Naive B cell (primary cell): ENCODE results near the gene STPG3. TPM values are rescaled to one million over a fixed set of nuclear protein-coding genes. Genes with fewer than 3 reads are reported as not detected.

ENCODE experiments used
- ATAC-seq, 2 donors: fragments of 150-1000 bp; cut with Tn5 transposase; 2 replicates each; pipeline ENCODE4 v1.10.0; 2021; ENCODE audit warnings: low read depth in 2 of 2, mild to moderate bottlenecking in 2 of 2, moderate library complexity in 2 of 2
- DNase-seq: peaks from one replicate; pipeline ENCODE4 v3.0.0; 2022
- H3K27ac Mint-ChIP-seq, 6 donors: one replicate each; pipeline ENCODE4 v1.8.0; 2020 to 2022; ENCODE audit warnings: mild to moderate bottlenecking in 6 of 6, mixed read lengths in 6 of 6, moderate library complexity in 5 of 6, inconsistent platforms in 2 of 6
- H3K27me3 Mint-ChIP-seq, 3 donors: one replicate each; pipeline ENCODE4 v1.8.0; 2021 to 2022; ENCODE audit warnings: mixed read lengths in 3 of 3, mild to moderate bottlenecking in 1 of 3
- H3K36me3 Mint-ChIP-seq, 2 donors: one replicate each; pipeline ENCODE4 v1.8.0; 2020 to 2022; ENCODE audit warnings: mixed read lengths in 2 of 2, inconsistent platforms in 1 of 2, mild to moderate bottlenecking in 1 of 2
- H3K4me1 Mint-ChIP-seq, 3 donors: one replicate each; pipeline ENCODE4 v1.8.0; 2020 to 2022; ENCODE audit warnings: mixed read lengths in 3 of 3, inconsistent platforms in 1 of 3, mild to moderate bottlenecking in 1 of 3, moderate library complexity in 1 of 3
- H3K4me3 Mint-ChIP-seq, 8 donors: one replicate each; pipeline ENCODE4 v1.8.0; 2020 to 2022; ENCODE audit warnings: mild to moderate bottlenecking in 8 of 8, mixed read lengths in 8 of 8, moderate library complexity in 8 of 8, inconsistent platforms in 2 of 8
- H3K9me3 Mint-ChIP-seq, 7 donors: one replicate each; pipeline ENCODE4 v1.8.0; 2020 to 2022; ENCODE audit warnings: mixed read lengths in 7 of 7, mild to moderate bottlenecking in 5 of 7, inconsistent platforms in 2 of 7, moderate library complexity in 1 of 7
- polyA plus RNA-seq, 6 donors: library from polyadenylated mRNA; unstranded; fragments of 300-500 nt; fragmentation: Illumina TruSeq; gene quantifications; one replicate each; pipeline ENCODE4 v1.2.3, GENCODE V29; 2021; ENCODE audit warnings: low read depth in 6 of 6

Gene STPG3
- polyA plus RNA-seq, 6 donors from 2014 or later, result not detected

DNA sequence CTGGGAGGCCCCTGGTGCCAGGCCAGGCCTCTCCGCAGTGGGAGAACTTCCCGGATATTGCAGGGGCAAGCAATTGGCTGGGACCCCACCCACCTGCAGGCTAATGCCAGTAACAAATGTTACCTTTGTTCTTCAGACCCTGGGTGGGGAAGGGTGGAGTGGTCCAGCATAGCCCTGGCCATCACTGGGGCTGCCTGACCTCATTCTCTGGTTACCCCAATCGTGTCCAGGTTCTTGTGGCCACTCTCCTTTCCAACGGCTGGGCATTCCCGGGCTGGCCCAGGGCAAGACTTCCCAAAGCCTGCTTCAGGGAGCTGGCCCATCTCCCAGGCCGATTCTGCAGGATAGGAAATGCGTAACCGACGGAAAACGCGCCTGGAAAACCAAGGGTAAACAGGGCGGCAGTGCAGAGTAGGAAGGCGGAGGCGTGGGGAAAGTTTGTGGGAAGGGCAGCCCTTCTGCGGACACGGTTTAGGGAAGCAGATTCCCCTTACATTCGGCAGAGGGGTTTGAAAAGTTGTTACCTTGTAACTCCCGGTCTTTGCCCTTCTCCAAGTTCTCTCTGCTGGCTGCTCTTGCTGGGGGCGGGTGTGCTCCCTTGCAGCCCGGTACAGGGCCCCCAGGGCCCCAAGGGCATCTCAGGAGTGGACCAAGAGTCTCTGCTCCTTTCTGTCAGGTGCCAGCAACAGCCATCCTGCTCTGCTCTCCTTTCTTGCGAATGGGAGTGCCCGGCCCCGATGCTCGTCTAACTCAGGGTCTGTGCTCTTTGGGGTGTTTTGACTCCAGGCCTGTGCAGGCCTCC is 47.5 kb downstream of the STPG3 start:
- no peak for ATAC-seq
- H3K27ac Mint-ChIP-seq, result no peak overlapping the region
- peak overlapping the region in 2 of 8 donors; percentile 15 to 35 for H3K4me3 Mint-ChIP-seq
- peaks cover 13 to 21% (median 16%) of the 10 kb centered on the region in 3 donors for H3K4me1 Mint-ChIP-seq
- H3K9me3 Mint-ChIP-seq, result peaks cover 0 to 2% (median 0%) of the 10 kb centered on the region in 7 donors
- no peak for DNase-seq
- H3K36me3 Mint-ChIP-seq, result no peaks in the 10 kb centered on the region
- peaks cover 19 to 40% (median 23%) of the 10 kb centered on the region in 3 donors for H3K27me3 Mint-ChIP-seq

DNA sequence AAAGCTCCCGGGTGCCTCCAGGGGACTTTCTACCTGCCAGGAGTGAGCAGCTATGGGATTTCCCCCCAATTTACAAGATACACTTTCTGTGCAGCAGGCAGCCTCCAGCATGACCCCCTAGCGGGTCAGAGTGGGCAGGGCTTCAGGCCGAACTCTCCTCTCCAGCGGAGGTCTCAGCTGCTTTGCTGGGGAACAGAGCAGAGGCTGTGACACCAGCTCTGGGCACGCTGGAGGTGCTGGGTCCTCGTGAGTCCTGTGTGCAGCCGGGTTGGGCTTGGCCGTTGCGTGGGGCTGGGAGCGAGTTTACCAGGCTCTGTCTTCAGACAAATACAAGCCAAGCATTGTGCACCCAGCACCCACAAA is 48.1 kb downstream of the STPG3 start:
- DNase-seq (no peak), ATAC-seq (no peak)
- H3K9me3 Mint-ChIP-seq, result peaks cover 0 to 2% (median 0%) of the 10 kb centered on the region in 7 donors
- H3K4me1 Mint-ChIP-seq, result peaks cover 13 to 21% (median 16%) of the 10 kb centered on the region in 3 donors
- no peaks in the 10 kb centered on the region for H3K36me3 Mint-ChIP-seq
- H3K4me3 Mint-ChIP-seq, result peak overlapping the region in 2 of 8 donors; percentile 15 to 60
- H3K27me3 Mint-ChIP-seq, result peaks cover 17 to 41% (median 20%) of the 10 kb centered on the region in 3 donors
- H3K27ac Mint-ChIP-seq, result no peak overlapping the region

DNA sequence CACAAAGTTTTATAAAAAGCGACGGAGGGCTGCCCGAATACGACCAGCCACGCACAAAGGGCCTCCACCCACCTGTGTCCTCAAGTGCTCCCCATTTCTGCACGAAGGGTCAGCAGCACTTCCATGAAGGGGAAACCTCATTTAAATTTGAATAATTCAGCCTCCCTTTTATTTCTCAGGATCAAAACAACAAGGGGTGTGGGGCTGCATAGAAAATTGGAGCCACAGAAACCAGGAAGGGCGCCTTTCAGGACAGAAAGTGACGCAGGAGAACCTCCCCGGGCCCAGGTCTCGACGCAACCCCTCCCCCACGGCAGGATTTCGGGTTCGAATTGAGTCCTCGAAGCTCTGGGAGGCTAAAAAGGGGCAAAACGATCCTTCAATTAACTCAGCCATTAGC is 48.9 kb downstream of the STPG3 start:
- Mint-ChIP-seq H3K9me3 (no peaks in the 10 kb centered on the region), H3K27me3 (peaks cover 13 to 37% (median 20%) of the 10 kb centered on the region in 3 donors), H3K4me3 (peak overlapping the region; percentile 15 to 66 (median 62)), H3K4me1 (peaks cover 13 to 16% (median 16%) of the 10 kb centered on the region in 3 donors), H3K36me3 (no peaks in the 10 kb centered on the region), H3K27ac (peak overlapping the region in 1 of 6 donors; percentile 82)
- ATAC-seq, result no peak
- DNase-seq, result no peak

DNA sequence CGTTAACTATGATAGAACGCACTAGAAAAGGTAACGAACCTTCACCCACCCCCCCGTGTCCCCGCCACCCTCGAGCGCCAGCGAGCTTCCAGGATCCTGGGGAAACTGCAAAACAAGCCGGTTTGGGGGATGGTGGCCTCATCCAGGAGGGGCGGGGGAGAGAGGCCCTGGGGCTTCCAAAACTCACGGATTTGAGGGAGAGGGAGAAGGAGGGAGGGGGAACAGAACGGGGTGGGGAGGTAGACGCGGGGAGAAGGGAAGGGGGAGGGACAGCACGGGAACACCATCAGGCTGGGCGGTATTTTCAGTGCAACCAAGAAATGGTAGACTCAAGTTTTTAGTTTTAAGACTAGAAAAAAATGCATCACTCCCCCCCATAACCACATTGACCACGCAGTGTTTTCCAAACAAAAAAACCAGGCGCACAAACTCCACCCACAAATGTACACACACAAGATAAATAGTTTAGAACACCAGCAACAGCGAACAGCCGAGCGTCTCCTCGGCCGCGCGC is 49.5 kb downstream of the STPG3 start:
- H3K27ac Mint-ChIP-seq, result peak overlapping the region in 4 of 6 donors; percentile 12 to 63 (median 39)
- peak overlapping the region; percentile 67 to 91 (median 76) for H3K4me3 Mint-ChIP-seq
- H3K9me3 Mint-ChIP-seq, result no peaks in the 10 kb centered on the region
- DNase-seq (no peak), ATAC-seq (no peak)
- H3K4me1 Mint-ChIP-seq, result peaks cover 16 to 21% (median 20%) of the 10 kb centered on the region in 3 donors
- no peaks in the 10 kb centered on the region for H3K36me3 Mint-ChIP-seq
- H3K27me3 Mint-ChIP-seq, result peaks cover 13 to 43% (median 20%) of the 10 kb centered on the region in 3 donors

DNA sequence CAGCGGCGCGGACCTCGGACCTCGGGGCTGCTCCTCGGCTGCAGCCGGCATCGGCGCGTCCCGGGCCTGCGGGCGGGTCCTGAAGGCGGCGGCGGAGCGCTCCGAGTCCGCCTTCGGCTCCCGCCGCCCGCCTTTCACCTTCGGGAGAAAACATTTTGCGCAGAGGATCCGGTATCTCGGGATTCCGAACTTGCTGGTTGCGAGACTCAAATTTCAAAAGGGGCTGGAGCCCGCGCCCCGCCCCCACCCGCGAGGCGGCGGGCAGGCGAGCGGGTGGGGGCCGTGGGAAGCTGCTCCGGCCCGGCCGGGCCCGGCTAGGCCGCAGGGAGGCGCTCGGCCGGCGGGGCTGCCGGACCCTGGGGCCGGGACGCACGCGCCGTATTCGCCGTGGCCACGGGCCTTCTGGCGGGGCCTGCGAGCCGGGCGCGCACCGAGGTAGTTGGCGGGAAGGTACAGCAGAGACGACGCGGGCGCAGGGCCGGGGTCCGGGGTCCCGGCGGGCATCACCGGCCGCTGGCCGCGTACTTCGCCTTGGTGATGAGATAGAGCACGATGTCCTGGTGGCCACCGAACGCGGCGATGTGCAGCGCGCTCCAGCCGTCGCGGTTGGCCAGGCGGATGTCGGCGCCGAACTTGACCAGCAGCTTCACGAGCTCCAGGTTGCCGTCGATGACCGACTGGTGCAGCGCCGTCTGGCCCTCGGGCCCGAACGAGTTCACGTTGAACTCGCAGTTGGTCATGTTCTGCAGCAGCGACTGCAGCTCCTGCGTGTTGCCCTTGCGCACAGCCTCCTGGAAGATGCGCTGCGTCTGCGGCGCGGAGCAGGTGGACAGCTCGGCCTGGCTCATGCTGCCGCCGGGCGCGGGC is 50.2 kb downstream of the STPG3 start:
- no peak for DNase-seq

DNA sequence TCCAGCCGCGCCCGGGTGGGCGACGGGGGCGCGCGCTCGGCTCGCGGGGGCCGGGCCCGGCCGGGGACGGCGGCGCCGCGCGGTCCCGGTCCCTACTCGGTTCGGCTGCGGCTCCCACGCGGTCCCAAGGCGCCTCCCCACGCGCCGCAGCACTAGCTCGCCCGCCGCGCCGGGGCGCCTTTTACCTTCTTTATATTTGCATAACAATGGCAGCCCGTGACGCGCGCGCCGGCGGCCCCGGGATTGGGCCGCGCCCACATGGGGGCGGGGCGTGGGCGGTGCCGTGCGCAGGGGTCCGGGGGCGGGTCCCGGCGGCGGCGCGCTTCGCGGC is 51.0 kb downstream of the STPG3 start, which contains the start of gene NRARP:
NRARP (minus strand) TSS at position 154 of the 331 bp plus-strand sequence. CDS start 343 bp downstream, outside the sequence.
- DNase-seq (peak; percentile 95), ATAC-seq (peak; percentile 86 to 87)
- Mint-ChIP-seq H3K27ac (peak within 1 kb of the TSS in 1 of 6 donors; percentile 69), H3K9me3 (no peaks in the 10 kb centered on the region), H3K27me3 (peaks cover 11 to 43% (median 13%) of the 10 kb centered on the region in 3 donors), H3K4me3 (peak within 1 kb of the TSS; percentile 52 to 86 (median 66)), H3K4me1 (peaks cover 10 to 28% (median 15%) of the 10 kb centered on the region in 3 donors), H3K36me3 (no peaks in the 10 kb centered on the region)

More for the DNA sequence above, 50.2 kb downstream of the STPG3 start:
- Mint-ChIP-seq H3K4me3 (peak overlapping the region; percentile 63 to 91 (median 76)), H3K27ac (peak overlapping the region in 1 of 6 donors; percentile 69), H3K4me1 (peaks cover 16 to 28% (median 20%) of the 10 kb centered on the region in 3 donors), H3K36me3 (no peaks in the 10 kb centered on the region), H3K27me3 (peaks cover 13 to 43% (median 18%) of the 10 kb centered on the region in 3 donors), H3K9me3 (no peaks in the 10 kb centered on the region)
- ATAC-seq, result peak; percentile 5 to 6

DNA sequence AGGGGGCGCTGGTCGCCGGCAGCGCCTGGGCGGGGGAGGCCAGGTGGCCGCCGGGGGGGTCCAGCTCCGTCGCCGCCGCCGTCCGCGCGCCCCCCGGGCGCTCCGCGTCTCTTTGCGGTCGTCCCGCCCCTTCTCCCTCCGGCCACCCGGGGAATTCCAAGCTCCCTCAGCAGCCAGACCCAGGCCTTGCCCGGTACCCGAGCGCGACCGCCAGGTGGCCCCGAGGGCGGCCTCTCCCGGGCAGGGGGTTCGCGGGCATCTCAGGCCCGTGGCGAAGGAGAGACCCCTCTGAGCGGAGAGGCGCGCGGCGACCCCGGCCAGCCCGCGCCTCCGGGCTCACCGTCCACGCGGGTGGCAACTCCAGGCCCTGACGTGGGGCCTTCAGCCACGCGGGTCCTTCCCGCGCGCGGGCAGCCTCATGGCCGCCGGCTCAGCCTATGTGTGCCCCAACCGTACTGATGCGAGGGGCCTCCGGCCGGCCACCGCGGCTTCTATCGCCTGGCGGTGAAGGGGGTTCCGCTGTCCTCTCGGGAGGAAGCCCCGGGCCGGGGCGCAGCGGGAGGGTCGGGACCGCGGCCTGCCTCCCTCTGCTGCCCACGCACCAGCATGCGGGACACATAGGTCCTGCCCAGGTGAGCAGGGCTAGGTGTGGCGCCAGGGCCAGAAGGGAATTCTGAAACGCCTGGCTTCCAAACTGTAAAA is 51.5 kb downstream of the STPG3 start:
- peaks cover 7 to 42% (median 9%) of the 10 kb centered on the region in 3 donors for H3K27me3 Mint-ChIP-seq
- ATAC-seq, result peak; percentile 64 to 66
- peak overlapping the region in 1 of 6 donors; percentile 69 for H3K27ac Mint-ChIP-seq

More for the DNA sequence above, 51.5 kb downstream of the STPG3 start:
- Mint-ChIP-seq H3K9me3 (no peaks in the 10 kb centered on the region), H3K36me3 (no peaks in the 10 kb centered on the region), H3K4me1 (peaks cover 11 to 29% (median 13%) of the 10 kb centered on the region in 3 donors), H3K4me3 (peak overlapping the region in 6 of 8 donors; percentile 15 to 69 (median 52))
- DNase-seq, result no peak

Other genes starting within 250 kb of the STPG3 start
- 1 to 10 TPM in 3 of 6 donors, under 1 TPM in 2, not detected in 1; 0.63 to 3.9 (median 1.3) TPM for gene ABCA2, start 223.0 kb upstream of the STPG3 start, polyA plus RNA-seq
- gene FUT7, start 219.2 kb upstream of the STPG3 start, polyA plus RNA-seq, result 1 to 10 TPM in 5 of 6 donors, under 1 TPM in 1; 0.93 to 7.4 (median 2.9) TPM
- under 1 TPM in 1 of 6 donors, not detected in 5; 0.68 TPM for gene NPDC1, start 205.1 kb upstream of the STPG3 start, polyA plus RNA-seq
- gene ENTPD2, start 197.2 kb upstream of the STPG3 start, polyA plus RNA-seq, result not detected
- under 1 TPM in 1 of 6 donors, not detected in 5; 0.05 TPM for gene SAPCD2, start 180.7 kb upstream of the STPG3 start, polyA plus RNA-seq
- 1 to 10 TPM; 1.7 to 6.1 (median 3.5) TPM for gene UAP1L1, start 173.8 kb upstream of the STPG3 start, polyA plus RNA-seq
- 10 to 100 TPM; 19.6 to 30.4 (median 24.3) TPM for gene MAN1B1, start 164.3 kb upstream of the STPG3 start, polyA plus RNA-seq
- 100 to 1,000 TPM in 4 of 6 donors, 10 to 100 TPM in 2; 71.5 to 142 (median 102) TPM for gene DPP7, start 136.6 kb upstream of the STPG3 start, polyA plus RNA-seq
- not detected for gene GRIN1, start 112.1 kb upstream of the STPG3 start, polyA plus RNA-seq
- gene LRRC26, start 81.2 kb upstream of the STPG3 start, polyA plus RNA-seq, result not detected
- not detected for gene TMEM210, start 79.2 kb upstream of the STPG3 start, polyA plus RNA-seq
- 1 to 10 TPM; 6.1 to 9.3 (median 7.5) TPM for gene ANAPC2, start 62.7 kb upstream of the STPG3 start, polyA plus RNA-seq
- 100 to 1,000 TPM; 112 to 145 (median 132) TPM for gene SSNA1, start 62.6 kb upstream of the STPG3 start, polyA plus RNA-seq
- 1 to 10 TPM in 1 of 6 donors, under 1 TPM in 5; 0.21 to 1.1 (median 0.48) TPM for gene TPRN, start 50.5 kb upstream of the STPG3 start, polyA plus RNA-seq
- 100 to 1,000 TPM; 119 to 191 (median 142) TPM for gene TMEM203, start 45.6 kb upstream of the STPG3 start, polyA plus RNA-seq
- gene NDOR1, start 45.6 kb upstream of the STPG3 start, polyA plus RNA-seq, result 1 to 10 TPM; 4.4 to 9.3 (median 5.2) TPM
- under 1 TPM in 1 of 6 donors, not detected in 5; 0.30 TPM for gene RNF208, start 29.0 kb upstream of the STPG3 start, polyA plus RNA-seq
- gene CYSRT1, start 26.1 kb upstream of the STPG3 start, polyA plus RNA-seq, result not detected
- gene RNF224, start 23.8 kb upstream of the STPG3 start, polyA plus RNA-seq, result not detected
- not detected for gene SLC34A3, start 20.4 kb upstream of the STPG3 start, polyA plus RNA-seq
- gene TUBB4B, start 10.0 kb upstream of the STPG3 start, polyA plus RNA-seq, result 10 to 100 TPM; 22.7 to 53.2 (median 40.2) TPM
- gene NELFB, start 4.0 kb downstream of the STPG3 start, polyA plus RNA-seq, result 10 to 100 TPM; 23.5 to 37.8 (median 27.2) TPM
- 1 to 10 TPM; 2.4 to 6.2 (median 4.1) TPM for gene TOR4A, start 26.4 kb downstream of the STPG3 start, polyA plus RNA-seq
- under 1 TPM in 1 of 6 donors, not detected in 5; 0.37 TPM for gene NRARP, start 51.0 kb downstream of the STPG3 start, polyA plus RNA-seq
- gene EXD3, start 171.9 kb downstream of the STPG3 start, polyA plus RNA-seq, result 1 to 10 TPM in 5 of 6 donors, not detected in 1; 2.3 to 7.5 (median 4.5) TPM
- 1 to 10 TPM in 5 of 6 donors, not detected in 1; 1.3 to 2.3 (median 1.6) TPM for gene NOXA1, start 172.1 kb downstream of the STPG3 start, polyA plus RNA-seq
- not detected for gene ENTPD8, start 190.1 kb downstream of the STPG3 start, polyA plus RNA-seq
- gene NSMF, start 208.0 kb downstream of the STPG3 start, polyA plus RNA-seq, result 1 to 10 TPM in 5 of 6 donors, not detected in 1; 2.7 to 7.6 (median 3.7) TPM